ENCODE measurements around the gene BUD23. TPM values are rescaled to one million over a fixed set of nuclear protein-coding genes. Genes with fewer than 3 reads are reported as not detected.

BUD23 gene, protein sequence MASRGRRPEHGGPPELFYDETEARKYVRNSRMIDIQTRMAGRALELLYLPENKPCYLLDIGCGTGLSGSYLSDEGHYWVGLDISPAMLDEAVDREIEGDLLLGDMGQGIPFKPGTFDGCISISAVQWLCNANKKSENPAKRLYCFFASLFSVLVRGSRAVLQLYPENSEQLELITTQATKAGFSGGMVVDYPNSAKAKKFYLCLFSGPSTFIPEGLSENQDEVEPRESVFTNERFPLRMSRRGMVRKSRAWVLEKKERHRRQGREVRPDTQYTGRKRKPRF
- 42.4 TPM for total RNA-seq
- long read RNA-seq, transcript BUD23-201 (12 exons, 1,230 nt): major isoform, 47 of 66 reads
- long read RNA-seq, partial matches to known transcripts: 7 of 66 reads
- long read RNA-seq, other reads (novel, unspliced or antisense): 8 of 66 reads

GRCh38 chr7:73683056-73683787 lies at the start of gene BUD23, which contains the start of gene DNAJC30:
Gene BUD23 (plus strand): TSS chr7:73683597. CDS start chr7:73683626, 29 bp downstream.
Gene DNAJC30 (minus strand): TSS chr7:73683453. CDS start chr7:73683423, 30 bp downstream.
- TF ChIP-seq CTCF (IDR thresholded peaks at IDR 0.05): peak; percentile 18
- H3K4me1 ChIP-seq: peaks cover 37% of the 10 kb centered on the region
- H3K4me3 ChIP-seq: peak within 1 kb of the TSS; percentile 98
- DNase-seq (peak; percentile 98), ATAC-seq (peak; percentile 98)
- peak within 1 kb of the TSS; percentile 92 for H3K27ac ChIP-seq
- no peaks in the 10 kb centered on the region for H3K27me3 ChIP-seq (ENCODE audit: low read depth)
- intact Hi-C loops (cut with DNase I): no loop called here
- H3K36me3 ChIP-seq: peaks cover 26% of the 10 kb centered on the region
- no peaks in the 10 kb centered on the region for H3K9me3 ChIP-seq

DNA sequence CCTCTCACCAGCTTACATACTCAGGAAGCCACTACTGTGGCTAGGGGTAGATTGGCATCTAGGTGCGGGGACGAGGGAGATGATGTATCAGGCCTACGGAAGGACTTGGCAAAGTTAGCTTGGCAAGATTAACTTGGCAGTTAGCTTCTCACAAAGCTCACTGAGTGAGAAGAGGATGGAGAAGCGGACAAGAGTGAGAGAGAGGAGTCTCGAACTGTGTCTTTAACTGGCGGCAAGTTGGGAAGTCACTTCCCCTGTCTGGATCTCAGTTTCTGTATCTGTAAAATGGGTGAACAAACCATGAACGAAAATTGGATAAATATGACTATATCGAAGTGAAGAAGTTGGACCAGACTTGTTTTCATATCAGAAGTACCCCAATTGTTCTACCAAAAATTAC lies 49.6 kb upstream of the BUD23 start:
- Histone ChIP-seq H3K27me3 (ENCODE audit: low read depth) (peaks cover 23% of the 10 kb centered on the region), H3K9me3 (no peaks in the 10 kb centered on the region), H3K4me1 (no peaks in the 10 kb centered on the region), H3K36me3 (no peaks in the 10 kb centered on the region), H3K27ac (no peak overlapping the region), H3K4me3 (no peak overlapping the region)
- ATAC-seq (no peak), DNase-seq (no peak)
- TF ChIP-seq CTCF (IDR thresholded peaks at IDR 0.05): no peak
- intact Hi-C loops (cut with DNase I): no loop called here

DNA sequence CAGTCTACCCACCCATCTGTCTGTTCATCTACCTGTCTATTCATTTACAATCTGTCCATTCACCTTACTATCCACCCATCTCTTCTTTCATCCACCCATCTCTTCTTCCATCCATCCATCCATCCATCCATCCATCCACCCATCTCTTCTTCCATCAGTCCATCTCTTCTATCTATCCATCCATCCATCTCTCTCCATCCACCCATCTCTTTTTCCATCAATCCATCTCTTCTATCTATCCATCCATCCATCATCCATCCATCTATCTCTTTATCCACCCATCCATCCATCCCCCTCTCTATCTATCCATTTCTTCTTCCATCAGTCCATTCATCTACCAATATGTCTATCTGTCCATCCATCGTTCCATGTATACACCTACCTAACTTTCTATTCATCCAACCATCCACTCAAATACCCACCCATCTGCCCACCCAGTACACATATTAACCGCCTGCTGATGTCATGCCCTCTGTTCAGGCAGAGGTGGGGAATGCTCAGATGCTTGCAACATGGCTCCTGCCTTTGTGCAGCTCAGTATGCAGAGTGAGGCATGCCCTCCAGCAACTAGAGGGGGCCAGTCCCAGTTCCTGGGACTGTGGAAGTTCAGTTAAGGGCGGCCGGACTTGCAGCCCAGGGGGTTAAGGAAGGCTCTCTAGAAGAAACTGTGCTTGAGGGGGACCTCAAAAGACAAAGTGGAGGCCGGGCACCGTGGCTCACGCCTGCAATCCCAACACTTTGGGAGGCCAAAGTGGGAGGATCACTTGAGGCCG lies 47.8 kb upstream of the BUD23 start:
- Histone ChIP-seq H3K4me3 (no peak overlapping the region), H3K4me1 (no peaks in the 10 kb centered on the region), H3K27me3 (ENCODE audit: low read depth) (peaks cover 23% of the 10 kb centered on the region), H3K27ac (no peak overlapping the region), H3K36me3 (no peaks in the 10 kb centered on the region), H3K9me3 (no peaks in the 10 kb centered on the region)
- DNase-seq (no peak), ATAC-seq (no peak)
- intact Hi-C loops (cut with DNase I): no loop called here
- no peak for TF ChIP-seq CTCF (IDR thresholded peaks at IDR 0.05)

DNA sequence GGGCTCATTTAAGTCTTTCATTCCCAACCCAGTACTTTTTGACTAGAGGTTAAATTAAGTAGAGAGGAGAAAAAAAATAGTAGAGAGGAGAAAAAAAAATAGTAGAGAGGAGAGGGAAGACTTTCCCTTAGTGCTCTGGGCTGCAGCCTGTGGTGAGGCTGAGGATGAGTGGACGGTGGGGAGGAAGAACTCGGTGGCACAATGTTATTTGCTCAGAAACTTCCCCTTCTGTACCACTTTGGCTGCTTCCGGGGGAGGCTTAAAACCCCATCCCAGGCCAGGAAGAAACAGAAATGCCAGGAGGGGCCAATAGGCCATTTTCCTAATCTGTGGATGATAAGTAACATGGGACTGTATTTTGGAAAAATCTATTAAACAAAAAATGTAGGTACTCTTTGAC lies 44.5 kb upstream of the BUD23 start:
- ATAC-seq (no peak), DNase-seq (no peak)
- H3K9me3 ChIP-seq: peaks cover 10% of the 10 kb centered on the region
- no peak for TF ChIP-seq CTCF (IDR thresholded peaks at IDR 0.05)
- no peak overlapping the region for H3K27ac ChIP-seq
- H3K4me1 ChIP-seq: no peaks in the 10 kb centered on the region
- peaks cover 7% of the 10 kb centered on the region for H3K27me3 ChIP-seq (ENCODE audit: low read depth)
- no peak overlapping the region for H3K4me3 ChIP-seq
- intact Hi-C loops (cut with DNase I): no loop called here
- H3K36me3 ChIP-seq: no peaks in the 10 kb centered on the region

GRCh38 chr7:73642834-73643233 lies 40.6 kb upstream of the BUD23 start:
- Histone ChIP-seq H3K27ac (no peak overlapping the region), H3K27me3 (ENCODE audit: low read depth) (peaks cover 22% of the 10 kb centered on the region), H3K36me3 (no peaks in the 10 kb centered on the region), H3K4me3 (no peak overlapping the region), H3K4me1 (peaks cover under 1% of the 10 kb centered on the region), H3K9me3 (peaks cover 10% of the 10 kb centered on the region)
- intact Hi-C loops (cut with DNase I): no loop called here
- no peak for ATAC-seq
- DNase-seq: no peak
- no peak for TF ChIP-seq CTCF (IDR thresholded peaks at IDR 0.05)

Data from lower lobe of right lung (tissue), 2 donors.